GM04504 (cell line): ENCODE results near the gene AMBRA1.

Source experiments
- DNase-seq: peaks from one replicate; pipeline ENCODE4 v3.0.0-alpha.2; 2012; ENCODE audit warnings: low read depth

AMBRA1 gene

DNA sequence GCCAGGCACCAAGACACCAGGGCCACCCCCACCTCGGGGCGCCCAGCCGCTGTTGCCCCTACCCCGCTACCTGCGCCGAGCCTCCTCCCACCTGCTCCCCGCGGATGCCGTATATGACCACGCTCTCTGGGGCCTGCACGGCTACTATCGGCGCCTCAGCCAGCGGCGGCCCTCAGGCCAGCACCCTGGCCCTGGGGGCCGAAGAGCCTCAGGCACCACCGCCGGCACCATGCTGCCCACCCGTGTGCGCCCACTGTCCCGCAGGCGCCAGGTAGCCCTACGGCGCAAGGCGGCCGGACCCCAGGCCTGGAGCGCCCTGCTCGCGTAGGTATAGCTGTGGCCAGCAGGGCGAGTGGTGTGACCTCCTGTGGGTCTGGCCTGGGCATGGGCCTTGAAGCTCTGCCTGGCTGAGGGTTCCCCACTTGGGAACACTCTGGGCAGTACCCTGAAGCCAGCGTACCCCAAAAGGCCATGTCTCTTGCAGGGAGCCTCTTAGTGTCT is 227.1 kb downstream of the AMBRA1 start:
- no peak for DNase-seq

DNA sequence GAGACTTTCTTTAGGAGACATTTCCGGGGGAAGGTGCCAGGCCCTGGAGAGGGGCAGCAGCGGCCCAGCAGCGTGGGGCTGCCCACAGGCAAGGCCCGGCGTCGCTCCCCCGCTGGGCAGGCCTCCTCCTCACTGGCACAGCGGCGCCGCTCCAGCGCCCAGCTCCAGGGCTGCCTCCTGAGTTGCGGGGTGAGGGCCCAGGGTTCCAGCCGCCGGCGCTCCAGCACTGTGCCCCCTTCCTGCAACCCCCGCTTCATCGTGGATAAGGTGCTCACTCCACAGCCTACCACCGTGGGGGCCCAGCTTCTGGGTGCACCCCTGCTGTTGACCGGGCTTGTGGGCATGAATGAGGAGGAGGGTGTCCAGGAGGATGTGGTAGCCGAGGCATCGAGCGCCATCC is 227.6 kb downstream of the AMBRA1 start:
- DNase-seq: no peak

- no peak for DNase-seq
Measured at GRCh38 chr11:46364791-46365190, 229.0 kb downstream of the AMBRA1 start.

DNA sequence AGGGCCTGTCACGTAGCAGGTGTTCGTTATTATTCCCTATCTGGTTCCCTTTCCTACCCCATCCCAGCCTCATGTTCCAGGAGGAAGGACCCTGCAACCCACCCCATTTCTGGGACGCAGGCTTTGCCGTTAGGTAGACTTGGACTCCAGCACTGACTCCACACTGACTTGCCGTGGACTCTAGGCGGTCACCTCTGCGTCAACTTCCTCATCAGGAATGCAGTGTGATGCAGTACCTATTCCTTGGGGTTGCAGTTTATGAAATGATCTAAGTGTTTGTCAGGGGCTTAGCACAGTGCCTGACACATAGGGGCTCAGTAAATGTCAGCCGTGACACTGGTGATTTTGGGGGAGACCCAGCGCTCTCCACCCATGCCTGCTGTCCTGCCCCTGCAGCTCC is 229.8 kb downstream of the AMBRA1 start:
- no peak for DNase-seq

- DNase-seq: peak; percentile 50
Measured at GRCh38 chr11:46363455-46364005, 230.3 kb downstream of the AMBRA1 start.

DNA sequence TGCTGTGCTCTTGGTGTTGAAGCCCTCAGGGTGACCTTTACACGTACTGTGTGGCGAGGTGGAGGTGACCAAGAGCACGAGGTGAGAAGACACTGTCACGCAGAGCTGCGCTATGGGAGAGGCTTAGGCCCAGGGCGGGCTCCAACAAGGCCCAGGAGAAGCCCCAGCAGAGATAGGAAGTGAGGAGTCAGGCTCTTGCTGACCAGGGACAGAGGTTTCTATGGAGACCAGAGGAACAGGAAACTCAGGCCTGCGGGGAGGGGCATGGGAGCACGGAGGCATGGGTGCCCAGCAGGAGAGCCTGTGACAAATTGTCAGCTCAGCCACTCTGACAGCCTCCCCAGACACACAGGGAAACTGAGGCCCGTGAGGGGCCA is 230.8 kb downstream of the AMBRA1 start:
- peak; percentile 78 for DNase-seq

DNA sequence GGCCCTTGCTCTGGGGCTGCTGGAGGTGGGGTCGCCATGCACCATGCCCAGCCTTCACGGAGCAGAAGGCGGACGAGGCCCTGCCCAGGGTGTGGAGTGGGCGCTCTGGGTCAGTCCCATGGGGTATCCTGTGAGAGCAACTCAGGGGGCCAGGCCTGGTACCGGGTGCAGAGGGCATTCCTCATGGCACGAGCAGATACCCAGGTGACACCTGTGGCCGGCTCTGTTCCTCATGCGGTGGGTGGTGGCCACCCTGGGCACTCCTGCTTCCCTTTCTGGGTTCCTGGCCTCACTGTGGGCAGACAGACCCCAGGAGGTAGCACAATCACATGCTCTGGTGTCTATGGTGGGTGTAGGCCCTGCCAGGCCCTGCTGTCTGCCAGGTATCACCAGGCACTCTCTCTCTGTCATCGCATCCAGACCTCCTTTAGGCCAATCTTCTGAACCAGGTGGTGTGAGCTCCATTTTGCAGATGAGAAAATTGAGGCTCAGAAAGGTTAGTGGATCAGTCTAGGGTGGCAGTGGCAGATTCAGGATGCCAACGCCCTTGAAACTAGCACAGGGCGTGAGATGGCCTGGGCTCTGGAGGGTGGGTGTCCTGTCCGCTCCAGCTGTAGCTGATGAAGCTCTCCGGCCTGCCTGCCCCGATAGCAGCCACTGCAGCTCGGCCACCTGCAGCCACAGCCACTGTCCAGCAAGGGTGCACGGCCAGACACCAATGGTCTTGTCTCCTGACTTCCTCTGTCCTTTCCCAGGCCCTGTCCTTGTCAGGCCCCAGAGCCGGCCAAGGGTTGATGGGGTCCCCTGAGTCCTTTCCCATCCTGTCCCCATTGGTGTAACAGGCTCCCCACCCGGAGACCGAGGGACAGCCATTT is 231.4 kb downstream of the AMBRA1 start:
- no peak for DNase-seq

DNA sequence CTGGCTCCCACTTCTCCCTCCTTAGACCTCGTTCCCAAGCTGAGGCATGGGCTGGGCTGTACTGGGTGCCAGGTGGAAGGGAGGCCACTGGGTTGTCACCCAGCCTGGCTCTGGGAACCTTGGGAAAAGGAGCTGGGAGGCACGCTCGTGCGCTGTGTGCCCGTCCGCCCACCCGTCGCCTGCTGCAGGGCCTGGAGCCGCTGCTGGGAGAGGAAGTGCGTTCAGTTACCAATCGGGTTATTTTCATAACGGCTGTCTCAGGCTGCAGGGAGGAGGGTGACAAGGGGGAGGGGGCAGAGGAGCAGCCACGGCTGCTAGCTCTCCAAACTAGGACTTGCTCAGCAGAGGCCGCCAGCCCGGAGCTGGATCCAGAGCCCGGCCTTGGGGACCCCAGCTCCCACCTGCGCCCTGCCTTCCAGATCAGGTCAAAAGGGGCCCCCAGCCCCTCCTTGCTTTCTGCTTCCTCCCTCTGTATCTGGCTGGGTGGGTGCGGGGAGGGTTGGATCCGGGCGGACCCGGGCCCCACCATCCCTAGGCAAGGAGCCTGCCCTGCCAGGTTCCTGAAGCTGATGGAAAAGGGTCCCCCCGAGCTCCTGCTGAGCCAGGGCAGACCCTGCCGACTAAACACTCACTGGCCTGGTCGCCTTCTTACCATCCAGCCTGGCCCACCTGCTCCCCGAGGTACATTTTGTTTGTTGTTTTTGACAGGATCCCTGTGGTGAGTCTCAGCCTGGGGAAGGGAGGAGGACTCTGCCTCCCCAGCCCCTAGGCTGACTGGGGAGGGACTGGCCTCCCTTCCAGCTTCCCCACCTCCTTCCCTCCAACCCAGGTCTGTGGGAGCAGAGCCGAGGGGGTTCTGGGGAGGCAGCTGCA is 232.3 kb downstream of the AMBRA1 start:
- no peak for DNase-seq

DNA sequence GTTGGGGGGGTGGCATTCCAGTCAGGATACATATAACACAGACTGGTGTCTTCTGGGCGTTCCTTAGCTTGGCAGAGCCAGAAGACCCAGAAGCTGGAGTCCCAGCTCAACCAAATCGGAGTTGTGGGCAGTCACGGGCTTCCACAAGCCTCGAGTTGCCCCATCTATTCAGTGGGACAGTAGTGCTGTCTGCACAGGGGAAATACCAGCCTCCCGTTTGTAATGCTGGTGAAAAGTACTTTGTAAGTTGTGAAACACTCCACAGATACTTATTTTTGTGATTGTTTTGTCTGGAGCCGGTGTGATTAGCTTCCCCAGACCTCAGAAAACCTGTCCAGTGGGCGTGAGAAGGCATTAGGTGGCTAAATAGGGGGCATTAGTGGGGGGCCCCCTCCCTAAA is 232.9 kb downstream of the AMBRA1 start:
- DNase-seq: no peak

- DNase-seq: no peak
Measured at GRCh38 chr11:46359953-46360352, 233.9 kb downstream of the AMBRA1 start.

DNA sequence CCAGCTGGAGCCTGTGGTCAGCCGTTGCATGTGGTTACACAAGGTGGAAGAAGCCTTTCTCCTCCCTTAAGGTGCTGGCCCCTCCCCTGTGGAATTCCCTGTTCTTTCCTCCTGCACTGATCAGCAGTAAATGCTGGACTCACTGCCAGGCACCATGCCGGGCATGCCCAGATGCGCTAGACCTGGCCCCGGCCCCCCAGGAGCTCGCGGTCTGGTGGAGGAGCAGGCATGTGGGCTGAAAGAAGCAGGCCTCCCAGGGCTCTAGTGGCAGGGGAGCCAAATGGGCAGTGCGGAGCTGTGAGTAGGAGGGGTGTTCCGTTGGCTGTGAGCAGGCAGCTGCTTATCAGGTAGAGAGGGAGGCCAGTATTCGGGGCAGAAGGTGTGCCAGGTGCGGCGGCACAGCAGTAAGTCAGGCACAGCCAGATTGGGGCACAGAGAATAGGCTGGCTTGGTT is 236.3 kb downstream of the AMBRA1 start:
- no peak for DNase-seq

GRCh38 chr11:46356924-46357482 is 236.8 kb downstream of the AMBRA1 start:
- DNase-seq: no peak

- no peak for DNase-seq
Measured at GRCh38 chr11:46353698-46354097, 240.1 kb downstream of the AMBRA1 start.

DNA sequence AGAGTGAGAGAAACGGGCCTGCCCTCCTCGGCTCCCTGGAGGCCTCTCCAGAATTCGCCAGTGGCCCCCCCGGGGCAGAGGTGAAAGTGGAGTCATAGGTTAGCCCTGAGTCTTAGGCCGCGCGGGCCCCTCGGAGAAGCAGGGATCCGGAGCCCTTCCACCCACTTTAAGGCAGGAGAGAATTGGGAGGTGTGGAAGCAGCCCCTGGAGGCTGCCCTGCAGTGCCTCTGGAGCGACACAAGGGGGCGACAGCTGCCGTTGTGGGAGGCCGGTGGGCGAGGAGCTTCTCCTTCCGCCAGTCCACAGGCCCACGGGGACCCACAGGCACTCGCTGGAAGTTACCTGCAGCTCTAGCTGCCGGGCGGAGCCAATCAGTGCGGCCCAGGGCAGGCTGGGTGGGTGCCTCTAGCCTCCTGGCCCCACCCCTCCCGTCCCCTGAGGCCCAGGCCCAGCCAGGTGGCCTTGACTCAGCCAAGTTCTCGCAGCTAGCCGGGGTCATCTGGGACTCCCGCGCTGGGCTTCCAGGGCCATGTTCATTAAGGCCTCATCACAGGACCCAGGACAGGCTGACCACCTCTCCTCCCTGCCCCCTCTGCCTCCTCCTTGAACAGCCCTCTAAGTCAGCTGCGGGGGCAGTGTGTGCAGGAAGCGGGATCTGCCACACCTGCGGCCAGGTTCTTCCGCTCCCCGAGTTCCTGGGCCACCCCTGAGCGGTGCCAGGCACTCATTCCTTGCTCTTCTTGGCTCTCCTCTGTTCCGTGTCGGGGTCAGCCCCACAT is 241.6 kb downstream of the AMBRA1 start:
- no peak for DNase-seq

DNA sequence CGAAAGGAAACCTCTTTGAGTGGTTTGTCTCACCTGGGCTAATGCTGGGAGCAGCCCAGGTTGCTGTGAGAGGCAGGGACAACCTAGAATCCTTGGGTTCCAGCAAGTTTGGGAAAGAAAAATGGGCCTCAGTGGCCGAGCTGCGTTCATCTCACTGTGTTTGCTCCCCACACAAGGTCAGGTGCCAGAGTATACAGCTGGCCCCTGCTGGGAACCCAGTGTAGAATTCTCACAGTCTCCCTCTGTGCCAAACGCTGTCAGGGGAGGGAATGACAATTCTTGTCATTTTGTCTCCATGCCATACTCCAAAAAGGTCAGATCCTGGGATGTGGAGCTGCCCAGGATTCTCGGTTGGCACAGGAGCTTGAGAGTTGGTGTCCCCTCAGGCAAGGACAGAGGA is 242.2 kb downstream of the AMBRA1 start:
- DNase-seq: no peak

DNA sequence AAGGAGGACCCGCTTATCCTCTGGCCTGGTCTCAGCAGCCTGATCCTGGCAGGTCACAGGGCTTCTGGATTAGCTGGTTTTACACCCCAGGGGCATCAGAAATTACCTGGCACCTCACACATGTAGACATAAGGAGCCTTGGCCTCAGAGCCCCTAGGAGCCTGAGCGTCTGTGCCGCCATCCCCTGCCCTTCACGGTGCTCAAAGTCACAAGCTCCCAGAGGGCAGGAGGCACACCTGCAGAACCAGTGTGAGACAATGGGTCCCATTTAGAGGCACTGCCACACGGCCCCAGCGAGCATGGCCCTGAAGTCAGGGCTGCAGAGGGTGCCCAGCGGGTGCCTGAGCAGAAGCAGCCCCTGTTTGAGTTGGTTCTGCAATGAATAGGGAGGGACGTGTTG is 242.7 kb downstream of the AMBRA1 start:
- no peak for DNase-seq

DNA sequence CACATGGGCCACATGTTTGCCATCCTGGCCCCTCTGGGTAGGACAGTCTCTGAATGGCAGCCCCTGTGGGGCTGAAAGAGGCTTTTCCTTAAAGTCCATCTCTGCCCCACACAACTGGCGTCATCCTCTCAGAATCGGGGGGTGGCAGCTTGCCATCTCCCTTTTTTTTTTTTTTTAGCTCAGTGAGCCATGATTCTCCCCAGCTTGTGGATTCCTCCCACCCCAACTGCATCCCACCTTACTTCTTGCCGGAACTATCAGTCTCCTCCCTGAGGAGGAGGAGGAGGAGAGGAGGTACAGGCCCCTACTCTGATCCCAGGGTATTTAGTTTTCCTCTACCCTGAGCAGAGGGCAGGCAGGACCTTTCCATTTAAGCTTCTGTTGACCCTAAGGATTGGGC is 243.1 kb downstream of the AMBRA1 start:
- no peak for DNase-seq

- no peak for DNase-seq
Measured at GRCh38 chr11:46348566-46349401, 245.0 kb downstream of the AMBRA1 start.

DNA sequence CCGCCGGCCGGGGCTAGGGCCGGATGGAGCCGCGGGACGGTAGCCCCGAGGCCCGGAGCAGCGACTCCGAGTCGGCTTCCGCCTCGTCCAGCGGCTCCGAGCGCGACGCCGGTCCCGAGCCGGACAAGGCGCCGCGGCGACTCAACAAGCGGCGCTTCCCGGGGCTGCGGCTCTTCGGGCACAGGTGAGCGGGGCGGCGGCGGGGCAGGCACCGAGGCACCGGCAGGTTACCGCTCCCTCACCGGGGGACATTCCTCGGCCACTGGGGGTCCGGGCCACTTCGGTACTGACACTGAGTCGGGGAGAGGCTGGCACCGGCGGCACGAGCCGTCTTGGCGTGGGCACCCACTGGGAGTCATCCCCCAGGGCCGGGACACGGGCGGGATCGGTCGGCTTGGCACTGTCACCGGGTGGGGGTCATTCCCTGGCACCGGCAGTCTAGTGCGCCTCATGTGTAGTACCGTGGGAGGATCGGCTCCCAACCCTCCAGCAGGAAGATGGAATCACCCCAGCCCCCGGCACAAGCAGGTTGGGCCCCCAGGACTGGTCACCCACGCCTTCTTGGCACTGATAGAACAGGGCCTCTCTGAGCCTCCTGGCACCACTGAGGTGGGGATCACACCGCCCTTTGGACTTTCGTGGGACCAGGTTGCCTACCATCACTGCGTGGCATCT is 246.0 kb downstream of the AMBRA1 start:
- DNase-seq: no peak
